Liver (tissue), 3 donors: ENCODE results near the gene CELSR1.

ENCODE experiments used
- EGR1 ChIP-seq, 2 donors: IDR thresholded peaks; 2 replicates each; pipeline ENCODE4 v1.6.1; 2016 to 2018; ENCODE audit warnings: antibody characterized with exemption in 2 of 2, low read depth in 2 of 2
- FOXA1 ChIP-seq: IDR thresholded peaks from 2 replicates; pipeline ENCODE4 v1.6.1; 2016; ENCODE audit warnings: antibody characterized with exemption
- JUND ChIP-seq, 2 donors: IDR thresholded peaks; 2 replicates each; pipeline ENCODE4 v1.6.1; 2016; ENCODE audit warnings: antibody characterized with exemption in 2 of 2
- RAD21 ChIP-seq, 2 donors: IDR thresholded peaks; 2 replicates each; pipeline ENCODE4 v1.6.1; 2016; ENCODE audit warnings: antibody characterized with exemption in 2 of 2, mild to moderate bottlenecking in 2 of 2
- RXRA ChIP-seq, 2 donors: IDR thresholded peaks; 2 replicates each; pipeline ENCODE4 v1.6.1; 2017 to 2018; ENCODE audit warnings: antibody characterized with exemption in 2 of 2, mild to moderate bottlenecking in 1 of 2
- SP1 ChIP-seq: IDR thresholded peaks from 2 replicates; pipeline ENCODE4 v1.6.1; 2018; ENCODE audit warnings: antibody characterized with exemption, mild to moderate bottlenecking
- TAF1 ChIP-seq: conservative IDR thresholded peaks from 2 replicates; pipeline ENCODE4 v1.6.1; 2016; ENCODE audit warnings: antibody characterized with exemption, mild to moderate bottlenecking
- YY1 ChIP-seq: IDR thresholded peaks from 2 replicates; pipeline ENCODE4 v1.6.1; 2016; ENCODE audit warnings: antibody characterized with exemption, mild to moderate bottlenecking
- TF ChIP-seq, protein P1 (sequence below): fragments of 150-350 bp; IDR thresholded peaks from 2 replicates; pipeline ENCODE4 v1.5.1; 2017; ENCODE audit warnings: improper control_type of control experiment, low read depth, low read length; ENCODE audit not compliant: missing input control
- TF ChIP-seq, protein P2 (sequence below): IDR thresholded peaks from 2 replicates; pipeline ENCODE4 v1.6.1; 2016; ENCODE audit warnings: antibody characterized with exemption, mild to moderate bottlenecking
- TF ChIP-seq, protein P3 (sequence below): IDR thresholded peaks from 2 replicates; pipeline ENCODE4 v1.6.1; 2016; ENCODE audit warnings: antibody characterized with exemption
- TF ChIP-seq, protein P4 (sequence below): IDR thresholded peaks from 2 replicates; pipeline ENCODE4 v1.6.1; 2016; ENCODE audit warnings: antibody characterized with exemption
- TF ChIP-seq, protein P5 (sequence below): IDR thresholded peaks from 2 replicates; pipeline ENCODE4 v1.6.1; 2016; ENCODE audit warnings: antibody characterized with exemption
- donor health status: healthy.
- donor health status: healthy.

GRCh38 chr22:46328797-46329196 is 208.6 kb downstream of the CELSR1 start:
- TF ChIP-seq, protein P1, sequence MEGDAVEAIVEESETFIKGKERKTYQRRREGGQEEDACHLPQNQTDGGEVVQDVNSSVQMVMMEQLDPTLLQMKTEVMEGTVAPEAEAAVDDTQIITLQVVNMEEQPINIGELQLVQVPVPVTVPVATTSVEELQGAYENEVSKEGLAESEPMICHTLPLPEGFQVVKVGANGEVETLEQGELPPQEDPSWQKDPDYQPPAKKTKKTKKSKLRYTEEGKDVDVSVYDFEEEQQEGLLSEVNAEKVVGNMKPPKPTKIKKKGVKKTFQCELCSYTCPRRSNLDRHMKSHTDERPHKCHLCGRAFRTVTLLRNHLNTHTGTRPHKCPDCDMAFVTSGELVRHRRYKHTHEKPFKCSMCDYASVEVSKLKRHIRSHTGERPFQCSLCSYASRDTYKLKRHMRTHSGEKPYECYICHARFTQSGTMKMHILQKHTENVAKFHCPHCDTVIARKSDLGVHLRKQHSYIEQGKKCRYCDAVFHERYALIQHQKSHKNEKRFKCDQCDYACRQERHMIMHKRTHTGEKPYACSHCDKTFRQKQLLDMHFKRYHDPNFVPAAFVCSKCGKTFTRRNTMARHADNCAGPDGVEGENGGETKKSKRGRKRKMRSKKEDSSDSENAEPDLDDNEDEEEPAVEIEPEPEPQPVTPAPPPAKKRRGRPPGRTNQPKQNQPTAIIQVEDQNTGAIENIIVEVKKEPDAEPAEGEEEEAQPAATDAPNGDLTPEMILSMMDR, result no peak
- TF ChIP-seq JUND (IDR thresholded peaks at IDR 0.05) (no peak), SP1 (no peak), FOXA1 (no peak), YY1 (no peak), RAD21 (IDR thresholded peaks at IDR 0.05) (no peak), RXRA (IDR thresholded peaks at IDR 0.05) (no peak), TAF1 (no peak), EGR1 (IDR thresholded peaks at IDR 0.05; ENCODE audit: low read depth in 2 of 2) (no peak)
- TF ChIP-seq, protein P2, sequence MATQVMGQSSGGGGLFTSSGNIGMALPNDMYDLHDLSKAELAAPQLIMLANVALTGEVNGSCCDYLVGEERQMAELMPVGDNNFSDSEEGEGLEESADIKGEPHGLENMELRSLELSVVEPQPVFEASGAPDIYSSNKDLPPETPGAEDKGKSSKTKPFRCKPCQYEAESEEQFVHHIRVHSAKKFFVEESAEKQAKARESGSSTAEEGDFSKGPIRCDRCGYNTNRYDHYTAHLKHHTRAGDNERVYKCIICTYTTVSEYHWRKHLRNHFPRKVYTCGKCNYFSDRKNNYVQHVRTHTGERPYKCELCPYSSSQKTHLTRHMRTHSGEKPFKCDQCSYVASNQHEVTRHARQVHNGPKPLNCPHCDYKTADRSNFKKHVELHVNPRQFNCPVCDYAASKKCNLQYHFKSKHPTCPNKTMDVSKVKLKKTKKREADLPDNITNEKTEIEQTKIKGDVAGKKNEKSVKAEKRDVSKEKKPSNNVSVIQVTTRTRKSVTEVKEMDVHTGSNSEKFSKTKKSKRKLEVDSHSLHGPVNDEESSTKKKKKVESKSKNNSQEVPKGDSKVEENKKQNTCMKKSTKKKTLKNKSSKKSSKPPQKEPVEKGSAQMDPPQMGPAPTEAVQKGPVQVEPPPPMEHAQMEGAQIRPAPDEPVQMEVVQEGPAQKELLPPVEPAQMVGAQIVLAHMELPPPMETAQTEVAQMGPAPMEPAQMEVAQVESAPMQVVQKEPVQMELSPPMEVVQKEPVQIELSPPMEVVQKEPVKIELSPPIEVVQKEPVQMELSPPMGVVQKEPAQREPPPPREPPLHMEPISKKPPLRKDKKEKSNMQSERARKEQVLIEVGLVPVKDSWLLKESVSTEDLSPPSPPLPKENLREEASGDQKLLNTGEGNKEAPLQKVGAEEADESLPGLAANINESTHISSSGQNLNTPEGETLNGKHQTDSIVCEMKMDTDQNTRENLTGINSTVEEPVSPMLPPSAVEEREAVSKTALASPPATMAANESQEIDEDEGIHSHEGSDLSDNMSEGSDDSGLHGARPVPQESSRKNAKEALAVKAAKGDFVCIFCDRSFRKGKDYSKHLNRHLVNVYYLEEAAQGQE, result no peak
- TF ChIP-seq, protein P3, sequence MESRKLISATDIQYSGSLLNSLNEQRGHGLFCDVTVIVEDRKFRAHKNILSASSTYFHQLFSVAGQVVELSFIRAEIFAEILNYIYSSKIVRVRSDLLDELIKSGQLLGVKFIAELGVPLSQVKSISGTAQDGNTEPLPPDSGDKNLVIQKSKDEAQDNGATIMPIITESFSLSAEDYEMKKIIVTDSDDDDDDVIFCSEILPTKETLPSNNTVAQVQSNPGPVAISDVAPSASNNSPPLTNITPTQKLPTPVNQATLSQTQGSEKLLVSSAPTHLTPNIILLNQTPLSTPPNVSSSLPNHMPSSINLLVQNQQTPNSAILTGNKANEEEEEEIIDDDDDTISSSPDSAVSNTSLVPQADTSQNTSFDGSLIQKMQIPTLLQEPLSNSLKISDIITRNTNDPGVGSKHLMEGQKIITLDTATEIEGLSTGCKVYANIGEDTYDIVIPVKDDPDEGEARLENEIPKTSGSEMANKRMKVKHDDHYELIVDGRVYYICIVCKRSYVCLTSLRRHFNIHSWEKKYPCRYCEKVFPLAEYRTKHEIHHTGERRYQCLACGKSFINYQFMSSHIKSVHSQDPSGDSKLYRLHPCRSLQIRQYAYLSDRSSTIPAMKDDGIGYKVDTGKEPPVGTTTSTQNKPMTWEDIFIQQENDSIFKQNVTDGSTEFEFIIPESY, result no peak
- TF ChIP-seq, protein P4, sequence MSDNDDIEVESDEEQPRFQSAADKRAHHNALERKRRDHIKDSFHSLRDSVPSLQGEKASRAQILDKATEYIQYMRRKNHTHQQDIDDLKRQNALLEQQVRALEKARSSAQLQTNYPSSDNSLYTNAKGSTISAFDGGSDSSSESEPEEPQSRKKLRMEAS, result no peak
- TF ChIP-seq, protein P5, sequence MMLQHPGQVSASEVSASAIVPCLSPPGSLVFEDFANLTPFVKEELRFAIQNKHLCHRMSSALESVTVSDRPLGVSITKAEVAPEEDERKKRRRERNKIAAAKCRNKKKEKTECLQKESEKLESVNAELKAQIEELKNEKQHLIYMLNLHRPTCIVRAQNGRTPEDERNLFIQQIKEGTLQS, result no peak
